ENCODE measurements around the gene CDH8.
"Not testable (repeated sequence)": the region's sequence is repeated elsewhere in the genome, so short reads cannot be mapped to it uniquely, and the experiment has no call there.

CDH8 gene

GRCh38 chr16:61934601-61935000 is 101.6 kb downstream of the CDH8 start:
- no peak for DNase-seq

GRCh38 chr16:61929776-61930175 is 106.5 kb downstream of the CDH8 start:
- no peak for DNase-seq

- no peak for DNase-seq
Observed at GRCh38 chr16:61926766-61927165, 109.5 kb downstream of the CDH8 start.

- no peak for DNase-seq
Observed at GRCh38 chr16:61923629-61924028, 112.6 kb downstream of the CDH8 start.

- no peak for DNase-seq
Observed at GRCh38 chr16:61921373-61921772, 114.9 kb downstream of the CDH8 start.

- DNase-seq: not testable (repeated sequence)
Observed at GRCh38 chr16:61917865-61918826, 118.1 kb downstream of the CDH8 start.

GRCh38 chr16:61915569-61915968 is 120.7 kb downstream of the CDH8 start:
- DNase-seq: no peak

GRCh38 chr16:61909074-61909473 is 127.2 kb downstream of the CDH8 start:
- DNase-seq: no peak

GRCh38 chr16:61908426-61908825 is 127.8 kb downstream of the CDH8 start:
- no peak for DNase-seq

GRCh38 chr16:61901689-61902088 is 134.5 kb downstream of the CDH8 start:
- DNase-seq: no peak

GRCh38 chr16:61900482-61900881 is 135.8 kb downstream of the CDH8 start:
- DNase-seq: no peak

GRCh38 chr16:61897657-61898056 is 138.6 kb downstream of the CDH8 start:
- no peak for DNase-seq

- no peak for DNase-seq
Observed at GRCh38 chr16:61892531-61892930, 143.7 kb downstream of the CDH8 start.

- DNase-seq: no peak
Observed at GRCh38 chr16:61891460-61891859, 144.8 kb downstream of the CDH8 start.

GRCh38 chr16:61890386-61890785 is 145.9 kb downstream of the CDH8 start:
- no peak for DNase-seq

- DNase-seq: no peak
Observed at GRCh38 chr16:61887903-61888302, 148.3 kb downstream of the CDH8 start.

GRCh38 chr16:61885343-61885742 is 150.9 kb downstream of the CDH8 start:
- DNase-seq: no peak

GRCh38 chr16:61879306-61879705 is 156.9 kb downstream of the CDH8 start:
- DNase-seq: no peak

- DNase-seq: no peak
Observed at GRCh38 chr16:61877436-61877835, 158.8 kb downstream of the CDH8 start.

- no peak for DNase-seq
Observed at GRCh38 chr16:61872778-61873119, 163.5 kb downstream of the CDH8 start.

- DNase-seq: no peak
Observed at GRCh38 chr16:61871837-61872777, 164.1 kb downstream of the CDH8 start.

GRCh38 chr16:61862221-61863155 is 173.8 kb downstream of the CDH8 start:
- no peak for DNase-seq

Measured in T-helper 9 cell (primary cell).